ENCODE data around the gene IPO11.
"Not testable (repeated sequence)": the region's sequence is repeated elsewhere in the genome, so short reads cannot be mapped to it uniquely, and the experiment has no call there.

IPO11 gene

DNA sequence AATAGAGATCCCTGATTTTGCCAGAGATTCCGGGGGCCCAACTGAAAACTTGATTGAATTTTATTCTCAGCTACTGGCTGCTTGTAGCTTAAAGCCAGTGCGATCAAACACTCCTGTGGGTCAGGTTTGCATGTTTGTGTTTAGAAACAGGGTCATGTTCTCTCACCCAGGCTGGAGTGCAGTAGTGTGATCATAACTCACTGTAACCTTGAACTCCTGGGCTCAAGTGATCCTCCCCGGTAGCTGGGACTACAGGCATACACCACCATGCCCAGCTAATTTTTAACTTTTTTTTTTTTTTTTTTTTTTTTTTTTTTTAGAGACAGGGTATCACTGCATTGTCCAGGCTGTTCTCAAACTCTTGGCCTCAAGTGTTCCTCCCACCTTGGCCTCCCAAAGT, 232.7 kb downstream of the IPO11 start:
- no peak for DNase-seq (ENCODE audit: low read depth)

DNA sequence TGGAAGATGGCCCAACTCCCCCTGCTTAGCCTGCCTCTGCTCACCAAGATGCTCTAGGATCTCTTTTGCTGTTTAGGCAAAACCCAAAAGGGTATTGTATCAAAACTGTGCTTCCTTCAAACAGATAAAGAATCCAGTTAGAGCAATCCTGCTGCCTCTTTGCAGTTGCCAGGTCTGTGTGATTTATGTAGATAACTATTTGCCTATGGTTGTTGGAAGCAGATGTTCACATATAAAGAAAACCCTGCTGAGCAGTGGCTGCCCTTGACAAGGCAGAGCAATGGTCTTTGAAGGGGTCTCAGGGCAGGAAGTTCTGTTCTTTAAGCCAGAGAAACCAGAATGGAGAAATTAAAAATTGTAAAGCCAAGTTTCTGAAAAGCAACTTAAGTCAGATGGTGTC, 234.7 kb downstream of the IPO11 start:
- DNase-seq (ENCODE audit: low read depth), result no peak

DNA sequence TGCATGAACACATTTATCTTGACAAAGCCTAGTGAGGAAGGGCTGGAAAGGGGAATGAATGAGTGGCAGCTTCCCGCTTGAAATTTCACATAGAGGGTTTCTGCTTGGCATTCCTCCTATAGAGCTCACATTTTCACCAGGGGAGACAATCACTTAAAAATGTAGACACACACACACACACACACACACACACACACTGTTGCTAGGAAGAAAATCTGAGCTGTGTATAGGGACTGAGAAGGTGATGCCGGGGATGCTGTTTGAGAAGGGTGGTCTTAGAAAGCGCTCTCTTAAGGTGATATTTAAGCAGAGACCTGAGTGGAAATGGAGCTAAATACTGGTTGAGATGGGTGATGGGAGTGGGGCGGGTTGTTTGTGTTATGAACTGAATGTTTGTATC, 236.5 kb downstream of the IPO11 start:
- DNase-seq (ENCODE audit: low read depth), result no peak

DNA sequence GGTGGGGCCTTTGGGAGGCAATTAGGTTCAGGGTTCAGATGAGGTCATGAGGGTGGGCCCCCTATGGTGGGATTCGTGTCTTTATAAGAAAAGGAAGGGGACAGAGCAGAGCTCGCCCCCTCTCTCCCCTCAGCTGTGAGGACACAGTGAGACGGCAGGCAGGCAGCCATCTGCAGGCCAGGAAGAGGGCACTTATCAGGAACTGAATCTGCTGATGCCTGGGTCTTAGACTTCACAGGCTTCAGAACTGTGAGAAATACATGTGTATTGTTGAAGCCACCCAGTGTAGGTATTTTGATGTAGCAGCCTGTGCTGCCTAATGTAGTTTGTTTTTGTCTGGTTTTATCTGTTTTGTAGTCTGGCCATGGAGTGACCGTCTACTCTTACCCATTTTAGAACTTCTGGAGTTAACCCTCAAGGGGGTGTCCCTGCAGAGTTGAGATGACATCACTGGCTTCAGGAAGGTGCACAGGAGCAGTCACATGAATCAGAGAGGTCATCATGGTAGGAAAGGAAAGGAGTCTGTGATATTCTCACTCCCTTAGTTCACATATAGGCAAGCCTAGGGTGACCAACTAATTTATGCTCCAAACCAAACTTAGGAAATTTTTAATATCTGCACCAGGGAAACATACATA, 237.0 kb downstream of the IPO11 start:
- DNase-seq (ENCODE audit: low read depth), result no peak

DNA sequence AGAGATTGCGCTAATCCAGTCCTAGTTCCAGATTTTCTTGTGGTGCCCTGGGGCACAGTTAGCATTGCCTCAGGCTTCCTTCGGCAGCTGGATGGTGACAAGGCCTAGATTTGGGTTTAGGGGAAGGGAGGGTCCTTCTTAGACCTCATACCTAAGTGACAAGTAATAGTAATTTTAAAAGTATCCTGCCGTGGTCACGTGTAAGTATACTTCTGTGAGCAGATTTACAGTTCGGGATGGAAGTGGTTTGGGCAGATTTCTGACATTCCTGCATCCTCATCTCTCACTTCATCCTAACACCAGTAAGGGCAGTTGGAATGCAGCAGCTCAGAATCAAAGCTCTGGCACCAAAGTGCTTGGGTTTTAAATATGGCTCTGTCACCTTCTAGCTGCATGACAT, 237.6 kb downstream of the IPO11 start:
- no peak for DNase-seq (ENCODE audit: low read depth)

DNA sequence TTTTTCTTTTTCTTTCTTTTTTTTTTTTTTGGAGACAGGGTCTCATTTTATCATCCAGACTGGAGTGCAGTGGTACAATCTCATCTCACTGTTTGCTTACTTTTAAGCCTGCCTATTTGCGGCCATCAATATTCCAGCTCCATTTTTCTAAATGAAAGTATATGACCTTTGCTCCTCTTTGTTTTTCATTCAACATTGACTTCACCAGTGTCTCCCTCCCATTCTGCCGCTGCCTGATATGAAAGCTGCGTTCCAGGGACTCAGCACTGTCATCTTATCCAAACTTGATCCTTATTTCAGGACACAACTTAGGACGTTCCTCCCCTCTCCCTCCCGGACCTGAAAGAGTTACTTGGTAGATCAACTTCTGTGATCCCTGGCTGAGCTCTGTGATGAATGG, 239.7 kb downstream of the IPO11 start:
- DNase-seq (ENCODE audit: low read depth), result no peak

DNA sequence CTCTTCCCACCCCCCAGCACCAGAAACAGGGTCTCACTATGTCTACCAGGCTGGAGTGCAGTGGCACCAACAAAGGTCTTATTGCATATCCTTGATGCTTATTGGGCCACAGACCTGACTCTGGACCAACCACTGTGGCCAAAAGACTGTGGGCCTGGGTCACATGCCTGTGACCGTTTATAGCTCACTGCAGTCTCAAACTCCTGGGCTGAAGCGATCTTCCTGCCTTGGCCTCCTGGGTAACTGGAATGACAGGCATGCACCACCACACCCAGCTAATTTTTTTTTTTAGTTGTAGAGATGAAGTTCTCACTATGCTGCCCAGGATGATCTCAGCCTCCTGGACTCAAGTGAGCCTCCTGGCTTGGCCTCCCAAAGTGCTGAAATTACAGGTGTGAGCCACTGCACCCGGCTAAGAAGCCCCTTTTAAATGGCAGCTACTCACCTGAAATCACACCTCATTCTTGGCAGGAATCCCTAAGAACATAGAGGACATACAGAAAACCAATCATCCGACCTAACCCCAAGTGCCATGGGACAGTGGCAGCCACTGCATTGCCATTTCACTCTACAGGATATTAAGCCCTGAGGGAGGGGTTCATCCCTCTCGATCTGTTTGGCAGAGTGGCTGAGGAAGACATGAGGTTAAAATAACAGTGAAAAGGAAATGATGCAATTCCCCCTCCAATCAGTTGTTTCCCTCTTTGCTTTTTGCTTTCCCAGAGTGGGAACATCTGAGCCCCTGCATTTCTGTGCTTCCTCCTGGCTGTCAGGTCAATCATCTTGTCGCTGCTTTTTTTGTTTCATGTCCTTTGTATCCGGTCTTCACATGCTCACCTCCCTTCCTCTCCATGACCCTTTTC, 240.7 kb downstream of the IPO11 start:
- no peak for DNase-seq (ENCODE audit: low read depth)

DNA sequence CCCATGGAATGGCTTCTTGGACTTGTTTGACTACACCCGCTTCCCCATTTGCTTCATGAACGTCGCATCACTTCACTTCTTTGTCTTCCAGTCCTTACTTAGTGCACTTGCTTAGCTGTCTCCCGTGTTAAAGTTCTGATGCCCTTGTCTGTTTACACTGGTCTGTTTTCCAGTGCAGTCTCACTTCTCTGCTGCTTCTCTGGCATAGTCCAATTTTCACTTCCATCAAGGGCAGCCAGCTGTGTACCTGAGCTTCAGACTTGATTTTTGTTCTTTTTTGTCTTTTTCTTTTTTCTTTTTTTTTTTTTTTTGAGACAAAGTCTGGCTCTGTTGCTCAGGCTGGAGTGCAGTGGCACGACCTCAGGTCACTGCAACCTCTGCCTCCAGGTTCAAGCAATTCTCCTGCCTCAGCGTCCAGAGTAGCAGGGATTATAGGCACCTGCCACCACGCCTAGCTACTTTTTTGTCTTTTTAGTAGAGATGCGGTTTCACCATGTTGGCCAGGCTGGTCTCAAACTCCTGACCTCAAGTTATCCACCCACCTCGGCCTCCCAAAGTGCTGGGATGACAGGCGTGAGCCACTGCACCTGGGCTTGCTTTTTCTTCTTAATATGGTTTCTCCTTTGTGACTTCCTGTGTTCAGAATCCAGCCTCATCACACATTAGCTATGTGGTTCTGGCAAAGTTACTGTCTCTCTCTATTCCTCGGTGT, 241.5 kb downstream of the IPO11 start:
- DNase-seq (ENCODE audit: low read depth), result no peak

DNA sequence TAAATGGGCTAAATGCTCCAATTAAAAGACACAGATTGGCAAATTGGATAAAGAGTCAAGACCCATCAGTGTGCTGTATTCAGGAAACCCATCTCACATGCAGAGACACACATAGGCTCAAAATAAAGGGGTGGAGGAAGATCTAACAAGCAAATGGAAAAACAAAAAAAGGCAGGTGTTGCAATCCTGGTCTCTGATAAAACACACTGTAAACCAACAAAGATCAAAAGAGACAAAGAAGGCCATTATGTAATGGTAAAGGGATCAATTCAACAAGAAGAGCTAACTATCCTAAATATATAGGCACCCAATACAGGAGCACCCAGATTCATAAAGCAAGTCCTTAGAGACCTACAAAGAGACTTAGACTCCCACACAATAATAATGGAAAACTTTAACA, 245.2 kb downstream of the IPO11 start:
- not testable (repeated sequence) for DNase-seq (ENCODE audit: low read depth)

DNA sequence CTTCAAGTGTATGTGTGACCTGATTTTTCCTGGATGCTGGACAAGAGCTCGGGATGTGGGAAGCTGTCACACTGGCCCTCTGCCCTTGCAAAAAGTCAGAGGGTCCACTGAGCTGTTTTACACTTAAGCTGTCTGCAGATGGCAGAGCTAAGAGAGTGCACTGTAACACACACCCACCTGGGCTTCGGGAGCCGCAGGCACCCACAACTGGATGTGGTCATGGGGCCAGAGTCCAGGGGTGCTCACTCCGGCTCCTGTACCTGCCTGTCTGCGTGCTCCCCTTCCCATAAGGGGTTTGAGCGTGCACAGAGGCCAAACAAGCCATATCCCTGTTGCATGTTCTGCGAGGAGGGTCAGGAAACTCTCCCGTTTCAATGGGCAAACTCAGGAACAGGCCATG, 248.6 kb downstream of the IPO11 start:
- DNase-seq (ENCODE audit: low read depth), result no peak

DNA sequence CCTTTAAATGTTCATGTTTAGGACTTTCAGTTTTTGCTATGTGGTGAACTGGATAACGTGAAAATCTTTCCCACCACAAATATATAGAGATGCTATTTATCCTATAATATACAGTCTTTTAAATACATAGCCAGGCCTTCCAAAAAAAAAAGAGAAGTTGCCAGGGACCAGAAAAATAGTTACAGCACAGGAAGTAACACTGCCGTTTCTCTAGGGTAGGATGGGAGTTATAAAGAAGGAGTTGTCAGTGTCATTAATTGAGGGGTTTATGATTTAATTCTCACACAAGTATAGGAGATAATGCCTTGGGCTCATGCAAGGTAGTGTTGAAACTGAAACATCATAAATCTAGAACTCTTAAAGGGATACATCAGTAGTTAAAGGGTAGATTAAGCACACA, 250.0 kb downstream of the IPO11 start:
- DNase-seq (ENCODE audit: low read depth), result no peak

DNA sequence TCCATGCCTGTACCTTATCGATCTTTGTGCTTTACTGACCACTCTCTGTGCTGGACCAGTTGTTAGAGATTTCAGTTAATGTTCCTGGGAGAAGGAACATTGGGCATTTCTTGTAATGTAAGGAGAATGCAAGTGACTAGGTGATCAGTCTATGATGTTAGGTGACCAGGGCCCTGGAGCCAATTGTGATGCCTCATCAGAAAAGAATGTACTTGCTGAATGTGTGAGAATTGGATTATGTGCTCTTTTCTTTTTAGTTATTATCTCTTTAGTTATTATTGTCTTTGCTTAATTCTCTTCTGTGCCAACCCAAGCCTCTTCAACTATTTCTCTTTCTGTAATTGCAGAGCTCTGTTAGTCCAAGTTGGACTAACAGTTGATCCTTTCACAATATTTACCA, 258.9 kb downstream of the IPO11 start:
- DNase-seq (ENCODE audit: low read depth), result no peak

DNA sequence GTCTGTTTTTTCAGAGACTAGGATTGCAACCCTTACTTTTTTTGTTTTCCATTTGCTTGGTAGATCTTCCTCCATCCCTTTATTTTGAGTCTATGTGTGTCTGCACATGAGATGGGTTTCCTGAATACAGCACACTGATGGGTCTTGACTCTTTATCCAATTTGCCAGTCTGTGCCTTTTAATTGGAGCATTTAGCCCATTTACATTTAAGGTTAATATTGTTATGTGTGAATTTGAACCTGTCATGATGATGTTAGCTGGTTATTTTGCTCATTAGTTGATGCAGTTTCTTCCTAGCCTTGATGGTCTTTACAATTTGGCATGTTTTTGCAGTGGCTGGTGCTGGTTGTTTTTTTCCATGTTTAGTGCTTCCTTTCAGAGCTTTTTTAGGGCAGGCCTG, 264.0 kb downstream of the IPO11 start:
- DNase-seq (ENCODE audit: low read depth), result not testable (repeated sequence)

All from activated T-cell treated with anti-CD3 and anti-CD28 coated beads for 48 hours (primary cell).